Right cardiac atrium (tissue), 5 donors: ENCODE results near the gene IFI27. TPM values are rescaled to one million over a fixed set of nuclear protein-coding genes. Genes with fewer than 3 reads are reported as not detected.

ENCODE experiments used
- ATAC-seq, 2 donors: fragments of 200-7000 bp; cut with Tn5 transposase; one replicate each; pipeline versions ENCODE4 v1.8.0 to v1.9.1; 2020; ENCODE audit warnings: moderate library complexity in 2 of 2, mild to moderate bottlenecking in 1 of 2
- DNase-seq, 3 donors: peaks; one replicate each; pipeline ENCODE4 v3.0.0-alpha.2; 2020
- H3K27ac ChIP-seq: one replicate; pipeline ENCODE4 v1.5.1; 2013; ENCODE audit warnings: mild to moderate bottlenecking, low read length, control low read depth, moderate library complexity
- H3K27me3 ChIP-seq: one replicate; pipeline ENCODE4 v1.6.1; 2013; ENCODE audit not compliant: control insufficient read depth, insufficient read depth
- H3K4me1 ChIP-seq: one replicate; pipeline ENCODE4 v1.6.1; 2013; ENCODE audit warnings: low read length; ENCODE audit not compliant: control insufficient read depth, insufficient read depth
- H3K4me3 ChIP-seq: one replicate; pipeline ENCODE4 v1.5.1; 2013; ENCODE audit warnings: low read length, control low read depth
- H3K9me3 ChIP-seq: one replicate; pipeline ENCODE4 v1.6.1; 2013; ENCODE audit warnings: low read length; ENCODE audit not compliant: control insufficient read depth
- WGBS: extraction: QIAGEN DNeasy Blood & Tissue Kit; methylation state at CpG from one replicate; pipeline ENCODE4 v1.1.7; 2013; 5-methylcytosine and 5-hydroxymethylcytosine counted together
- intact Hi-C, 4 donors: fragments of 100-400 bp; cut with DNase I; formaldehyde crosslinking; loops; one replicate each; pipeline versions ENCODE4 v1.11.0 to v1.14.0; 2022 to 2023
- polyA plus RNA-seq: library from polyadenylated mRNA; stranded (reverse); fragments of 200-250 nt; gene quantifications from one replicate; pipeline ENCODE4 v1.2.3, GENCODE V29; 2013
- total RNA-seq, 4 donors: library from RNA; stranded (reverse); fragmentation: NEBNext Ultra II Directional; extraction: Animal tissue kit (Norgen Biotek cat#: 25700); gene quantifications; one replicate each; pipeline ENCODE4 v1.2.1, GENCODE V29; 2021
- donor health status: healthy with polysubstance abuse.
- donor health status: DM: no; HTN: yes; CAD: no.
- donor health status: DM: no; HTN: no; CAD: no.
- donor health status: DM: no; HTN: yes; CAD: no; lungs with severe emphysema.
- donor health status: DM: yes; HTN: yes; CAD: no.

IFI27 gene
- total and polyA plus RNA-seq, 5 donors, result 70.0 to 298 (median 155) TPM

DNA sequence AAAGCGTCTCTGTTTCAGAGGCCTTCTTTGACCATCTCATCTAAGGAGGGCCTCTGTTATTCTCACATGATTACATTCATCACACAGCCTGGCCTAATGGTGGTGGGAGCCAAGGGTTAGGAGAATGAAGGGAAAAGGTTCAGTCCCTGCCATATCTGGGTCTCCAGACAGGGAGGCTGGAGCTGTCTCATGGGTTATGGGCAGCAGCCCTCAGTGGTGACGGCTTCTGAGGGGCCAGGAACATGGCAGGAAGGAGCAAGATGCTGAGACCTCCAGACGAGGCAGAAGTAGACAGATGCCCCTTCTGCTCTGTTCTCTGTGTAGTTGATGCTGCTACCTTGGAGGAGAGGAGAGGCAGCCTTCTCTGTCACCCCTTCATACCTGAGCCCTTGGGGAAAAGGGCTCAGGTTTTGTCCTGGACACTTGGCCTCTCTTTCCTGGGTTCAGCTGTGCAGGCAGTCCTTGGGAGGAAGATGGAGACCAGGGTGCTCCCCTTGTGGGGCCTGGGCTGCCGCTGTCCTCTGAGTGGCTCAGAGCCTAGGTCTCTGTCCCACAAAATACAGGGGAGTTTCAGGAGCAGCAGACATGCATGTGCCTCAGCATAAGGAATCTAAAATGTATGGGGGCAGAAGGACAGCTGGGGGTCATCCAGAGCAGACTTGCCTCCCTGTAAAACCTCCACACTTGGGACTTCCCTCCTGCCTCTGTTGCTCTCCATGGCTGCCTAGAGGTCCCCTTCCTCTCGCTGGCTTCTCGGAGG is 15.3 kb downstream of the IFI27 start:
- intact Hi-C loops, result no loop called here
- H3K27me3 ChIP-seq, result no peaks in the 10 kb centered on the region
- H3K9me3 ChIP-seq, result no peaks in the 10 kb centered on the region
- WGBS, result 87% methylated on average over 6 of the region's 6 CpGs
- no peaks in the 10 kb centered on the region for H3K4me1 ChIP-seq
- H3K27ac ChIP-seq, result no peak overlapping the region
- DNase-seq (no peak), ATAC-seq (no peak)
- no peak overlapping the region for H3K4me3 ChIP-seq

DNA sequence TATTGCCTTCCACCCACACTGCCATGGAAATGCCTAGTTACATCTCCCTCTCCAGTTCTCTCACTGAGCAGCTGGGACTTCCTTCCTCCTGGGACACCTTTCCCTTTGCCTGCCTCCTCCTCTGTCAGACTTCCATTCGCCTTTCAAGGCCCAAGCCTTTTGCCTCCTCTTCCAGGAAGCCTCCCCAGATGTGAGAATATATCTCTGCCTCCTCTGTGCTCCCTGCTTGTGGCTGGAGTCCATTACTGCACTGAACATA is 15.8 kb downstream of the IFI27 start:
- intact Hi-C loops, result no loop called here
- no peaks in the 10 kb centered on the region for H3K27me3 ChIP-seq
- 84% methylated on average over 1 of the region's 1 CpG for WGBS
- H3K4me3 ChIP-seq, result no peak overlapping the region
- DNase-seq, result no peak
- no peaks in the 10 kb centered on the region for H3K4me1 ChIP-seq
- H3K9me3 ChIP-seq, result no peaks in the 10 kb centered on the region
- no peak overlapping the region for H3K27ac ChIP-seq
- ATAC-seq, result no peak

DNA sequence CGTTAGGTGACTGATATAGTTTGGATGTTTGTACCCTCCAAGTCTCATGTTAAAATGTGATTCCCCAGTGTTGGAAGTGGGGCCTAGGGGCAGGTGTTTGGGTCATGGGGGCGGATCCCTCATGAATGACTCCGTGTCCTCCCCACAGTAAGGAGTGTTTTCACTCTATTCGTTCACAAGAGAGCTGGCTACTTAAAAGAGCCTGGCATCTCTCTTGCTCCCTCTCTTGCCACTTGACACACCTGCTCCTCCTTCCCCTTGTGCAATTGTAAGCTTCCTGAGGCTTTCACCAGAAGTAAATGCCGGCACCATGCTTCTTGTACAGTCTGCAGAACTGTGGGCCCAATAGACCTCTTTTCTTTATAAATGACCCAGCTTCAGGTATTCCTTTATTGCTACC is 16.3 kb downstream of the IFI27 start:
- intact Hi-C loops, result no loop called here
- Histone ChIP-seq H3K27me3 (no peaks in the 10 kb centered on the region), H3K27ac (no peak overlapping the region), H3K4me1 (no peaks in the 10 kb centered on the region), H3K9me3 (no peaks in the 10 kb centered on the region), H3K4me3 (no peak overlapping the region)
- DNase-seq, result no peak
- ATAC-seq, result no peak
- 85% methylated on average over 5 of the region's 5 CpGs for WGBS

GRCh38 chr14:94127330-94127729 is 16.8 kb downstream of the IFI27 start:
- DNase-seq, result no peak
- Histone ChIP-seq H3K4me1 (no peaks in the 10 kb centered on the region), H3K9me3 (no peaks in the 10 kb centered on the region), H3K27me3 (no peaks in the 10 kb centered on the region), H3K4me3 (no peak overlapping the region), H3K27ac (no peak overlapping the region)
- 90% methylated on average over 6 of the region's 6 CpGs for WGBS
- intact Hi-C loops, result no loop called here
- no peak for ATAC-seq

- intact Hi-C loops, result no loop called here
- DNase-seq (peak in 2 of 3 donors; percentile 41 to 54), ATAC-seq (no peak)
- no peaks in the 10 kb centered on the region for H3K4me1 ChIP-seq
- H3K27ac ChIP-seq, result no peak overlapping the region
- no peak overlapping the region for H3K4me3 ChIP-seq
- H3K9me3 ChIP-seq, result no peaks in the 10 kb centered on the region
- 92% methylated on average over 14 of the region's 14 CpGs for WGBS
- H3K27me3 ChIP-seq, result no peaks in the 10 kb centered on the region
These were observed 17.8 kb downstream of the IFI27 start for GRCh38 chr14:94128216-94128839.

DNA sequence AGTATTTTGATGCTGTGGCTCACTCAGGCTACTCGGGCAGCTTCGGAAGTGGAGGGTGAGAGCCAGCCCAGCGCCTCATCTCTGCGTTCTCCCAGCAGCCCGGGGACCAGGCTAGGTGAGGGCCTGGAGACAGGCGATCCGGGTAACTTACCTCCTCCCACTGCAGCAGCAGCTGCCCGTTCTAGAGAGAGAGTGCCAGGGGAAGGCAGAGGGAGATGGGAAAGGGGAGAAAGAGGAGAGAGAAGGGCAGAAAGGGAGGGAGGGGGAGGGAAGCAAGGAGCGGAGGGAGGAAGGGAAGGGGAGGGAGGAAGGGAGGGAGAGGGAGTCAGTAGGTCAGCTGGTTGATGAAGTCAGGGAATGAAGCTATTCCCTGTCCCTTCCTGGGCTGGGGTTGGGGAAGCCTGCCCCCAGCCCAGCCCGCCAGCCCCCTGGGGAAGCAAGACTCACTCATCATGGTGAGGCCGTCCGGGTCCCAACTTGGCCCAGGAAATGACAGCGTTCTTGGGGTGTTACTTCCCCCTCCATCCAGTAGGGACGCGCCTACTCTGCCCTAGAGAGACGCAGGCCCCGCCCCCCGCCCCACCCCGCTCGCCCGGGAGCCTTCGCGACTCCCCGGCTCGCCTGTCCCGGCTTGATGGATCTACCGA is 18.7 kb downstream of the IFI27 start, which contains the start of gene IFI27L2:
Gene IFI27L2 (minus strand): TSS at position 494 of the 647 bp plus-strand sequence. CDS start 40 bp downstream, at position 454.
- Histone ChIP-seq H3K27ac (peak within 1 kb of the TSS; percentile 89), H3K4me1 (no peaks in the 10 kb centered on the region), H3K27me3 (no peaks in the 10 kb centered on the region), H3K4me3 (peak within 1 kb of the TSS; percentile 55), H3K9me3 (no peaks in the 10 kb centered on the region)
- DNase-seq (peak; percentile 83 to 91 (median 88)), ATAC-seq (peak; percentile 95 to 96)
- WGBS, result under 1% methylated on average over 27 of the region's 27 CpGs
- intact Hi-C loops, result no loop called here

DNA sequence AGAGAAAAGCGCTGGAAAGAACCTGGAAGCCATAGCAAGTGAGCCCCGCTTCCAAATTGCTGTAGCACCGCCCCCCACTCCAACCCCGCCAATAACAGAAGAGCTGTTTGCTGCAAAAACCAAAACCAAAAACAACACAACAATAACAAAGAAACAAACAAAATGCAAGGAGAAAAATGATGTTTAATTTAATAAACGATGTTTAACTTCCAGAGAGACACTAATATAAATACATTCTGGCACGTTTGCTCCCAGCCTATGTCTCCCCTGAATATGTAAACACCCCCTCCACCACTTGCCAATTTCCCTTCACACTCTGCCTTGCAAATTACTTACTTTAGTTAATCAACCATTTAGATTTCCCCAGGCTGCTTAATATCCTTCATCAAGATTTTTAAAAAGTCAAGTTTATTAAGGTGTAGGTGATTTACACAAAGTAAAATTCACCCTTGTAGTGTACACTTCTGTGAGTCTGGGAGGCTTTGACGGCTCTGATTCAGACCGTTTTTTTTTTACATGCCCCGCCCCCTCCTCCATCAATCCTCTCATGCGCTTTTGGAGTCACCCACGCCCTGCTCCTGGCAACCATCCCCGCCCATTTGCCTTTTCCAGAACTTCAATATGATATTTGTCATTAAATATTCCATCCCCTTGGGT is 19.4 kb downstream of the IFI27 start:
- Histone ChIP-seq H3K27me3 (no peaks in the 10 kb centered on the region), H3K27ac (peak overlapping the region; percentile 89), H3K4me1 (no peaks in the 10 kb centered on the region), H3K4me3 (peak overlapping the region; percentile 55), H3K9me3 (no peaks in the 10 kb centered on the region)
- ATAC-seq (peak; percentile 58 to 80), DNase-seq (peak; percentile 67 to 84 (median 79))
- under 1% methylated on average over 12 of the region's 12 CpGs for WGBS
- intact Hi-C loops, result loop anchor here in 1 of 4 donors (5.0 kb wide), 1 partner anchor 93 kb away; no protein-coding TSS in a partner anchor

- no peaks in the 10 kb centered on the region for H3K27me3 ChIP-seq
- no peak overlapping the region for H3K4me3 ChIP-seq
- no peak for ATAC-seq
- DNase-seq, result no peak
- WGBS, result 44% methylated on average over 4 of the region's 4 CpGs
- intact Hi-C loops, result loop anchor here in 1 of 4 donors (5.0 kb wide), 1 partner anchor 95 kb away; no protein-coding TSS in a partner anchor
- no peaks in the 10 kb centered on the region for H3K4me1 ChIP-seq
- H3K9me3 ChIP-seq, result no peaks in the 10 kb centered on the region
- H3K27ac ChIP-seq, result no peak overlapping the region
These were observed 21.9 kb downstream of the IFI27 start for GRCh38 chr14:94132285-94132887.

GRCh38 chr14:94135476-94135875 is 24.9 kb downstream of the IFI27 start:
- Histone ChIP-seq H3K27ac (no peak overlapping the region), H3K27me3 (no peaks in the 10 kb centered on the region), H3K4me1 (no peaks in the 10 kb centered on the region), H3K9me3 (no peaks in the 10 kb centered on the region), H3K4me3 (no peak overlapping the region)
- ATAC-seq, result no peak
- no peak for DNase-seq
- intact Hi-C loops, result loop anchor here in 3 of 4 donors (5.0 kb wide), 4 partner anchors 37 to 352 kb away; partner anchors contain the start of gene PPP4R4 (in 1 of the 3)
- WGBS, result 75% methylated on average over 4 of the region's 4 CpGs

DNA sequence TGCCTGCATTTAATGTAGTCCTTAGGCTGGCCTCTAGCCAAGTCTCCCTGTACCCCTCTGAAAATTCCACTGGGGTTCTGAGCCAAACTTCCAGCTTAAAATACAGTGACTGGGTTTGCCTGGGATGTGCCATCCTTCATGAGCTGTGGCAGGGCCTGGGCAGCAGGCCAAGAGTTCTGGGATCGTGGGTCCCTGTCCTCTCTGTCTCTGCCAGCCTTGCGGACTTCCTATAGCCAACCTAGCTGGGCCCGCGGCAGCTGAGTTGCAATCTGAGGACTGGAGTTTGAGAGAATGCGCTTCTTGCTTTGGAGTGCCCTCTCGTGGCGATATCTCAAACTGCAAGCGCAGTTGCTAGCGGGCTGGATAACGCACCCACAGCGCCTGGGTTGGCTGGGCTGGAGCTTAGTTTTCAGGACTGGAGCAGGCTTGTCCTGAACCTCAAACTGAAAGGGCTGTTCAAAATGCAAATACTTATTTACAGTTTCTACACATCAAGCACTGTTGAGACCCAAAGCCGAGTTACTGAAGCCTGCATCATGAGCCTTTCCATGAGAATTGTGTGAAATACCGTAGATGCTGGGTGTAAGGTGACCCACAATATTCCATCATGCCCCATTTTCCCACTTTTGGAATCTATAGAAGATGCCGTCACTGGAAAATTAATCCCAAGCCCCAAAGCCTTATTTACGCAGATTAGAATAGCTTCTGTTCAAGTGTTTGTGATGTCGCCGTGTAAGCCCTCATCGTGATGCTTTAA is 26.2 kb downstream of the IFI27 start:
- Histone ChIP-seq H3K27me3 (no peaks in the 10 kb centered on the region), H3K9me3 (no peaks in the 10 kb centered on the region), H3K4me1 (no peaks in the 10 kb centered on the region), H3K27ac (no peak overlapping the region), H3K4me3 (no peak overlapping the region)
- 31% methylated on average over 18 of the region's 18 CpGs for WGBS
- DNase-seq (peak; percentile 87 to 96 (median 94)), ATAC-seq (peak; percentile 89 to 91)
- intact Hi-C loops, result loop anchor here (2.0 to 5.0 kb wide), 6 partner anchors 36 to 351 kb away; partner anchors contain the start of gene PPP4R4 (in 1 of the 4)
